Natural killer cell (primary cell): ENCODE results near the gene POFUT2. TPM values are rescaled to one million over a fixed set of nuclear protein-coding genes. Genes with fewer than 3 reads are reported as not detected.

ENCODE experiments used
- ATAC-seq, 3 donors: fragments of 150-1000 bp in 2 of 3; fragments of 200-7000 bp in 1 of 3; cut with Tn5 transposase; 1 replicate in 1 of 3; 2 replicates in 2 of 3; pipeline ENCODE4 v1.10.0; 2021; ENCODE audit warnings: mild to moderate bottlenecking in 2 of 3, moderate library complexity in 2 of 3
- DNase-seq, 2 donors: peaks; one replicate each; pipeline versions ENCODE4 v3.0.0 to v3.0.0-alpha.2; 2013 to 2021; ENCODE audit warnings: mixed read lengths in 1 of 2
- H3K27ac ChIP-seq: one replicate; pipeline ENCODE4 v1.5.1; 2013; ENCODE audit warnings: mild to moderate bottlenecking, low read length
- H3K27me3 ChIP-seq: one replicate; pipeline ENCODE4 v1.6.1; 2013; ENCODE audit warnings: low read length; ENCODE audit not compliant: control insufficient read depth, insufficient read depth
- H3K36me3 ChIP-seq: one replicate; pipeline ENCODE4 v1.6.1; 2013; ENCODE audit warnings: low read length; ENCODE audit not compliant: control insufficient read depth, insufficient read depth
- H3K4me1 ChIP-seq: one replicate; pipeline ENCODE4 v1.6.1; 2013; ENCODE audit warnings: low read length; ENCODE audit not compliant: control insufficient read depth, insufficient read depth
- H3K4me3 ChIP-seq: one replicate; pipeline ENCODE4 v1.5.1; 2013; ENCODE audit warnings: low read length
- H3K9me3 ChIP-seq: one replicate; pipeline ENCODE4 v1.6.1; 2013; ENCODE audit warnings: low read length; ENCODE audit not compliant: control insufficient read depth, insufficient read depth
- H3K27ac Mint-ChIP-seq, 2 donors: one replicate each; pipeline ENCODE4 v1.8.0; 2022; ENCODE audit warnings: mild to moderate bottlenecking in 2 of 2, mixed read lengths in 2 of 2, moderate library complexity in 1 of 2
- H3K27me3 Mint-ChIP-seq, 2 donors: one replicate each; pipeline ENCODE4 v1.8.0; 2022; ENCODE audit warnings: low read depth in 2 of 2, mixed read lengths in 2 of 2
- H3K36me3 Mint-ChIP-seq: one replicate; pipeline ENCODE4 v1.8.0; 2022; ENCODE audit warnings: mixed read lengths
- H3K4me1 Mint-ChIP-seq, 2 donors: one replicate each; pipeline ENCODE4 v1.8.0; 2022; ENCODE audit warnings: mixed read lengths in 2 of 2
- H3K4me3 Mint-ChIP-seq: one replicate; pipeline ENCODE4 v1.8.0; 2022; ENCODE audit warnings: mild to moderate bottlenecking, moderate library complexity, mixed read lengths
- H3K9me3 Mint-ChIP-seq, 2 donors: one replicate each; pipeline ENCODE4 v1.8.0; 2022; ENCODE audit warnings: mixed read lengths in 2 of 2
- CTCF ChIP-seq: fragments of 200-600 bp; IDR thresholded peaks from one replicate; pipeline ENCODE4 v1.8.0; 2022; ENCODE audit warnings: antibody characterized with exemption
- WGBS: methylation state at CpG from one replicate; pipeline ENCODE4 v1.1.7; 2013; ENCODE audit warnings: missing lambda C conversion rate; ENCODE audit not compliant: insufficient coverage; 5-methylcytosine and 5-hydroxymethylcytosine counted together
- intact Hi-C: fragments of 100-400 bp; cut with micrococcal nuclease; formaldehyde crosslinking; loops from one replicate; pipeline ENCODE4 v1.14.2; 2022
- total RNA-seq, 4 donors: library from RNA; stranded (reverse); fragments of 120-200 nt in 1 of 4; gene quantifications; one replicate each; pipeline versions ENCODE4 v1.2.3 to v1.2.4, GENCODE V29; 2013 to 2022

The POFUT2 gene
- total RNA-seq, 3 donors from 2014 or later (not counting 1 experiment from before 2014, with no cell fraction given): 41.4 to 46.0 (median 43.3) TPM

- TF ChIP-seq CTCF: no peak
- Mint-ChIP-seq H3K27me3 (peaks cover 13 to 14% of the 10 kb centered on the region in 2 donors), H3K9me3 (no peaks in the 10 kb centered on the region), H3K4me3 (no peak overlapping the region), H3K36me3 (no peaks in the 10 kb centered on the region), H3K27ac (no peak overlapping the region), H3K4me1 (peaks cover 0 to 4% of the 10 kb centered on the region in 2 donors)
- Histone ChIP-seq H3K27ac (no peak overlapping the region), H3K36me3 (no peaks in the 10 kb centered on the region), H3K4me1 (peaks cover 7% of the 10 kb centered on the region), H3K4me3 (no peak overlapping the region), H3K27me3 (no peaks in the 10 kb centered on the region), H3K9me3 (no peaks in the 10 kb centered on the region)
- DNase-seq: no peak
- intact Hi-C loops: loop anchor here (10.0 kb wide), 1 partner anchor 295 kb away; no protein-coding TSS in a partner anchor
- no peak for ATAC-seq
- WGBS: 94% methylated on average over 34 of the region's 34 CpGs
Observed at GRCh38 chr21:45299864-45300785, 12.4 kb upstream of the POFUT2 start.

- no peak for DNase-seq
- no peak overlapping the region for H3K27ac ChIP-seq
Observed at GRCh38 chr21:45299026-45299863, 11.6 kb upstream of the POFUT2 start.

GRCh38 chr21:45297869-45298268, 10.2 kb upstream of the POFUT2 start:
- H3K27me3 ChIP-seq: no peaks in the 10 kb centered on the region
- no peak overlapping the region for H3K4me3 ChIP-seq
- DNase-seq (no peak), ATAC-seq (no peak)
- H3K9me3 ChIP-seq: no peaks in the 10 kb centered on the region
- WGBS: 97% methylated on average over 4 of the region's 4 CpGs
- no peak overlapping the region for H3K4me3 Mint-ChIP-seq
- peaks cover 4% of the 10 kb centered on the region in 2 donors for H3K4me1 Mint-ChIP-seq
- no peaks in the 10 kb centered on the region for H3K36me3 ChIP-seq
- no peak for TF ChIP-seq CTCF
- intact Hi-C loops: loop anchor here (10.0 kb wide), 1 partner anchor 297 kb away; no protein-coding TSS in a partner anchor
- H3K27ac Mint-ChIP-seq: no peak overlapping the region
- H3K27ac ChIP-seq: no peak overlapping the region
- peaks cover 16% of the 10 kb centered on the region for H3K4me1 ChIP-seq
- peaks cover 20 to 21% of the 10 kb centered on the region in 2 donors for H3K27me3 Mint-ChIP-seq
- H3K36me3 Mint-ChIP-seq: no peaks in the 10 kb centered on the region
- no peaks in the 10 kb centered on the region for H3K9me3 Mint-ChIP-seq

More at GRCh38 chr21:45299026-45299863, 11.6 kb upstream of the POFUT2 start:
- Mint-ChIP-seq H3K9me3 (no peaks in the 10 kb centered on the region), H3K27me3 (peaks cover 21% of the 10 kb centered on the region in 2 donors), H3K36me3 (no peaks in the 10 kb centered on the region), H3K27ac (peak overlapping the region in 1 of 2 donors; percentile 30), H3K4me3 (no peak overlapping the region), H3K4me1 (peaks cover 0 to 3% of the 10 kb centered on the region in 2 donors)
- Histone ChIP-seq H3K36me3 (no peaks in the 10 kb centered on the region), H3K27me3 (no peaks in the 10 kb centered on the region), H3K9me3 (no peaks in the 10 kb centered on the region), H3K4me1 (peaks cover 7% of the 10 kb centered on the region), H3K4me3 (no peak overlapping the region)
- WGBS: 94% methylated on average over 22 of the region's 22 CpGs
- TF ChIP-seq CTCF: no peak
- intact Hi-C loops: loop anchor here (10.0 kb wide), 1 partner anchor 296 kb away; no protein-coding TSS in a partner anchor
- no peak for ATAC-seq
